HepG2 (cell line): ENCODE measurements around the gene NELFB. TPM values are rescaled to one million over a fixed set of nuclear protein-coding genes. Genes with fewer than 3 reads are reported as not detected.

Source experiments
- CREB1 ChIP-seq, 2 experiments: fragments of 450-650 bp in 1 of 2; IDR thresholded peaks; 2 replicates each; pipeline ENCODE4 v1.6.1; 2016 to 2017; ENCODE audit warnings: control low read depth in 1 of 2, mild to moderate bottlenecking in 1 of 2, missing compliant biosample characterization in 1 of 2, missing genetic modification characterization in 1 of 2
- FOXK1 ChIP-seq: sonication (generic); formaldehyde crosslinking; IDR thresholded peaks from 2 replicates; pipeline ENCODE4 v1.4.0; 2020; ENCODE audit warnings: low read depth, missing genetic modification reagents, borderline replicate concordance
- GATAD2A ChIP-seq: IDR thresholded peaks from 2 replicates; pipeline ENCODE4 v1.6.1; 2016
- ISL2 ChIP-seq: sonication (generic); formaldehyde crosslinking; IDR thresholded peaks from 2 replicates; pipeline ENCODE4 v1.5.0; 2020; ENCODE audit warnings: missing genetic modification reagents
- NFE2L2 ChIP-seq: fragments of 150-350 bp; IDR thresholded peaks from 2 replicates; pipeline ENCODE4 v1.6.1; 2014; ENCODE audit warnings: low read length
- PHF20 ChIP-seq: sonication (generic); formaldehyde crosslinking; IDR thresholded peaks from 2 replicates; pipeline ENCODE4 v1.5.0; 2020; ENCODE audit warnings: mild to moderate bottlenecking, missing genetic modification reagents
- YEATS4 ChIP-seq: sonication (generic); formaldehyde crosslinking; IDR thresholded peaks from 2 replicates; pipeline ENCODE4 v1.4.0; 2020; ENCODE audit warnings: missing genetic modification reagents, borderline replicate concordance
- ZBTB20 ChIP-seq: sonication (generic); formaldehyde crosslinking; IDR thresholded peaks from 2 replicates; pipeline ENCODE4 v1.8.1; 2023; ENCODE audit warnings: missing genetic modification reagents, low read depth, mild to moderate bottlenecking, borderline replicate concordance
- ZBTB21 ChIP-seq: sonication (generic); formaldehyde crosslinking; IDR thresholded peaks from 2 replicates; pipeline ENCODE4 v1.4.0; 2020; ENCODE audit warnings: missing genetic modification reagents
- ZNF264 ChIP-seq: sonication (generic); formaldehyde crosslinking; IDR thresholded peaks from 2 replicates; pipeline ENCODE4 v1.4.0; 2020; ENCODE audit warnings: missing genetic modification reagents
- ZNF362 ChIP-seq: sonication (generic); formaldehyde crosslinking; IDR thresholded peaks from 2 replicates; pipeline ENCODE4 v1.4.0; 2020; ENCODE audit warnings: missing genetic modification reagents, mild to moderate bottlenecking, borderline replicate concordance
- ZNF446 ChIP-seq: sonication (generic); formaldehyde crosslinking; IDR thresholded peaks from 2 replicates; pipeline ENCODE4 v1.5.0; 2020; ENCODE audit warnings: mild to moderate bottlenecking, missing genetic modification reagents
- ZNF724P ChIP-seq: sonication (generic); formaldehyde crosslinking; IDR thresholded peaks from 2 replicates; pipeline ENCODE4 v1.8.0; 2022; ENCODE audit warnings: missing genetic modification reagents, borderline replicate concordance
- polyA plus RNA-seq, 8 experiments: library from polyadenylated mRNA; depleted of rRNA in 3 of 8; stranded (reverse) in 7 of 8; unstranded in 1 of 8; fragments of >200 nt; fragmentation: Illumina TruSeq in 4 of 8; extraction: Trizol in 4 of 8; gene quantifications; 2 replicates each; pipeline versions ENCODE4 v1.2.1 to v1.2.3, GENCODE V29; 2011 to 2016; ENCODE audit warnings: low read depth in 4 of 8, missing spikeins in 1 of 8, mixed read lengths in 1 of 8; ENCODE audit not compliant: insufficient read depth in 1 of 8
- total RNA-seq, 5 experiments: library from RNA; depleted of rRNA; stranded (reverse); fragments of >200 nt; fragmentation: Illumina TruSeq; extraction: Trizol; gene quantifications; 2 replicates each; pipeline ENCODE4 v1.2.3, GENCODE V29; 2016; ENCODE audit warnings: low read depth in 1 of 5
- TF ChIP-seq, protein P1 (sequence below): sonication (generic); formaldehyde crosslinking; IDR thresholded peaks from one replicate; pipeline ENCODE4 v1.5.1; 2020; ENCODE audit warnings: mild to moderate bottlenecking, missing genetic modification reagents; ENCODE audit errors: not compliant biosample characterization
- TF ChIP-seq, protein P2 (sequence below): sonication (generic); formaldehyde crosslinking; IDR thresholded peaks from 2 replicates; pipeline ENCODE4 v1.5.1; 2020; ENCODE audit warnings: missing genetic modification reagents, mild to moderate bottlenecking, borderline replicate concordance
- TF ChIP-seq, protein P3 (sequence below): sonication (generic); formaldehyde crosslinking; IDR thresholded peaks from 2 replicates; pipeline ENCODE4 v1.8.0; 2022; ENCODE audit warnings: mild to moderate bottlenecking, missing genetic modification reagents

NELFB gene
- total and polyA plus RNA-seq, 2 of the 13 experiments (the other 11 are each of a cell fraction or from before 2014, with no cell fraction given), result 26.5 to 45.8 TPM

DNA sequence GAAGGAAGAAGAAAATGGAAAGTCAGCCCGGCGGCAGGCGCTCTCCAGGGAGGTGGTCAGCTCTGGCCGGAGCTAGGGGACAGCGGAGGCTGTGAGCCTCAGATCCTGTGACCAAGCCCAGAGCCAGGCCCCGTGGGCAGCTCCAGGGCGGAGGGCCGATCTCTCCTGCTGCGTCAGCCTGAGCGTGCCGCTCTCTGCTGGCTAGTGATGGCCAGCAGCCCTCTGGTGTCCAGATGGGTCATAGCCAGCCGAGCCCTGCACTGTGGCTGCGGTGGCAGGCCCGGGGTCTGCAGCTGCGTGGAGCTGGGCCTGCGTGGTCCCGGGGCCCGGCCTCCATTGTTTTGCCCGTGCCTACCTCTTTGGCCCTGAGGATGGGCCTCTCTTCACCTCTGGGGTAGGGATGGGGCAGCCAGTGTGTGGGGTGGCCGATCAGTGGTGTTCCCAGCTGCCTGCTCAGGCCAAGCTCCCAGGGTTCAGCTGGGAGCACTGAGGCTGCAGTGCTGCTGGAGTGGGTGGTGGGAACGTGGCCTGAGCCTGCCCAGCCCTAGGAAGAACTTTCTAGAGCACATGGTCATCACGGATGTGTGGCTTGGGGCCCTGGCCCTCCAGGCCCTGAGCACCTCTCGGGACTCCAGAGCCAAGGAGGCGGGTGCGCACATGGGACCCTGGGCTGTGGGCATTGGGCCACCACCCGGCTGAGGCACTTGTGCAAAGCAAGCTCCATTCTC lies 64.0 kb downstream of the NELFB start (continued):
- TF ChIP-seq ZNF724P (CRISPR knock-in tag) (no peak), ZBTB20 (CRISPR knock-in tag) (no peak), ISL2 (no peak), PHF20 (CRISPR knock-in tag) (no peak), NFE2L2 (no peak), CREB1 (IDR thresholded peaks at IDR 0.05) (no peak), CREB1 (CRISPR knock-in tag; IDR thresholded peaks at IDR 0.05) (no peak), GATAD2A (no peak), ZBTB21 (CRISPR knock-in tag) (no peak), ZNF446 (CRISPR knock-in tag) (no peak), YEATS4 (CRISPR knock-in tag) (no peak), FOXK1 (CRISPR knock-in tag) (no peak), ZNF264 (CRISPR knock-in tag) (no peak), ZNF362 (CRISPR knock-in tag) (no peak)
- TF ChIP-seq, protein P1, sequence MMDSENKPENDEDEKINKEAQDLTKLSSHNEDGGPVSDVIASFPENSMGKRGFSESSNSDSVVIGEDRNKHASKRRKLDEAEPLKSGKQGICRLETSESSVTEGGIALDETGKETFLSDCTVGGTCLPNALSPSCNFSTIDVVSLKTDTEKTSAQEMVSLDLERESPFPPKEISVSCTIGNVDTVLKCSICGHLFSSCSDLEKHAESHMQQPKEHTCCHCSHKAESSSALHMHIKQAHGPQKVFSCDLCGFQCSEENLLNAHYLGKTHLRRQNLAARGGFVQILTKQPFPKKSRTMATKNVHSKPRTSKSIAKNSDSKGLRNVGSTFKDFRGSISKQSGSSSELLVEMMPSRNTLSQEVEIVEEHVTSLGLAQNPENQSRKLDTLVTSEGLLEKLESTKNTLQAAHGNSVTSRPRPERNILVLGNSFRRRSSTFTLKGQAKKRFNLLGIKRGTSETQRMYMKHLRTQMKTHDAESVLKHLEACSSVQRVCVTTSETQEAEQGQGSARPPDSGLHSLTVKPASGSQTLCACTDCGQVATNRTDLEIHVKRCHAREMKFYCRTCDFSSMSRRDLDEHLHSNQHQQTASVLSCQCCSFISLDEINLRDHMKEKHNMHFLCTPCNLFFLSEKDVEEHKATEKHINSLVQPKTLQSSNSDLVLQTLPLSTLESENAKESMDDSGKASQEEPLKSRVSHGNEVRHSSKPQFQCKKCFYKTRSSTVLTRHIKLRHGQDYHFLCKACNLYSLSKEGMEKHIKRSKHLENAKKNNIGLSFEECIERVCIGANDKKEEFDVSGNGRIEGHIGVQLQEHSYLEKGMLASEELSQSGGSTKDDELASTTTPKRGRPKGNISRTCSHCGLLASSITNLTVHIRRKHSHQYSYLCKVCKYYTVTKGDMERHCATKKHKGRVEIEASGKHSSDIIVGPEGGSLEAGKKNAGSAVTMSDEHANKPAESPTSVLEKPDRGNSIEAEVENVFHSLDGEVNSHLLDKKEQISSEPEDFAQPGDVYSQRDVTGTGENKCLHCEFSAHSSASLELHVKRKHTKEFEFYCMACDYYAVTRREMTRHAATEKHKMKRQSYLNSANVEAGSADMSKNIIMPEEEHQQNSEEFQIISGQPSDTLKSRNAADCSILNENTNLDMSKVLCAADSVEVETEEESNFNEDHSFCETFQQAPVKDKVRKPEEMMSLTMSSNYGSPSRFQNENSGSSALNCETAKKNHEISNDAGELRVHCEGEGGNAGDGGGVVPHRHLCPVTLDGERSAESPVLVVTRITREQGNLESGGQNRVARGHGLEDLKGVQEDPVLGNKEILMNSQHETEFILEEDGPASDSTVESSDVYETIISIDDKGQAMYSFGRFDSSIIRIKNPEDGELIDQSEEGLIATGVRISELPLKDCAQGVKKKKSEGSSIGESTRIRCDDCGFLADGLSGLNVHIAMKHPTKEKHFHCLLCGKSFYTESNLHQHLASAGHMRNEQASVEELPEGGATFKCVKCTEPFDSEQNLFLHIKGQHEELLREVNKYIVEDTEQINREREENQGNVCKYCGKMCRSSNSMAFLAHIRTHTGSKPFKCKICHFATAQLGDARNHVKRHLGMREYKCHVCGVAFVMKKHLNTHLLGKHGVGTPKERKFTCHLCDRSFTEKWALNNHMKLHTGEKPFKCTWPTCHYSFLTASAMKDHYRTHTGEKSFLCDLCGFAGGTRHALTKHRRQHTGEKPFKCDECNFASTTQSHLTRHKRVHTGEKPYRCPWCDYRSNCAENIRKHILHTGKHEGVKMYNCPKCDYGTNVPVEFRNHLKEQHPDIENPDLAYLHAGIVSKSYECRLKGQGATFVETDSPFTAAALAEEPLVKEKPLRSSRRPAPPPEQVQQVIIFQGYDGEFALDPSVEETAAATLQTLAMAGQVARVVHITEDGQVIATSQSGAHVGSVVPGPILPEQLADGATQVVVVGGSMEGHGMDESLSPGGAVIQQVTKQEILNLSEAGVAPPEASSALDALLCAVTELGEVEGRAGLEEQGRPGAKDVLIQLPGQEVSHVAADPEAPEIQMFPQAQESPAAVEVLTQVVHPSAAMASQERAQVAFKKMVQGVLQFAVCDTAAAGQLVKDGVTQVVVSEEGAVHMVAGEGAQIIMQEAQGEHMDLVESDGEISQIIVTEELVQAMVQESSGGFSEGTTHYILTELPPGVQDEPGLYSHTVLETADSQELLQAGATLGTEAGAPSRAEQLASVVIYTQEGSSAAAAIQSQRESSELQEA, result no peak
- TF ChIP-seq, protein P2, sequence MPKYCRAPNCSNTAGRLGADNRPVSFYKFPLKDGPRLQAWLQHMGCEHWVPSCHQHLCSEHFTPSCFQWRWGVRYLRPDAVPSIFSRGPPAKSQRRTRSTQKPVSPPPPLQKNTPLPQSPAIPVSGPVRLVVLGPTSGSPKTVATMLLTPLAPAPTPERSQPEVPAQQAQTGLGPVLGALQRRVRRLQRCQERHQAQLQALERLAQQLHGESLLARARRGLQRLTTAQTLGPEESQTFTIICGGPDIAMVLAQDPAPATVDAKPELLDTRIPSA (CRISPR knock-in tag), result no peak
- TF ChIP-seq, protein P3, sequence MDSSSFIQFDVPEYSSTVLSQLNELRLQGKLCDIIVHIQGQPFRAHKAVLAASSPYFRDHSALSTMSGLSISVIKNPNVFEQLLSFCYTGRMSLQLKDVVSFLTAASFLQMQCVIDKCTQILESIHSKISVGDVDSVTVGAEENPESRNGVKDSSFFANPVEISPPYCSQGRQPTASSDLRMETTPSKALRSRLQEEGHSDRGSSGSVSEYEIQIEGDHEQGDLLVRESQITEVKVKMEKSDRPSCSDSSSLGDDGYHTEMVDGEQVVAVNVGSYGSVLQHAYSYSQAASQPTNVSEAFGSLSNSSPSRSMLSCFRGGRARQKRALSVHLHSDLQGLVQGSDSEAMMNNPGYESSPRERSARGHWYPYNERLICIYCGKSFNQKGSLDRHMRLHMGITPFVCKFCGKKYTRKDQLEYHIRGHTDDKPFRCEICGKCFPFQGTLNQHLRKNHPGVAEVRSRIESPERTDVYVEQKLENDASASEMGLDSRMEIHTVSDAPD (CRISPR knock-in tag), result no peak
